Fibroblast of upper back skin (primary cell): Measurements from ENCODE around the gene CTAGE15.
"Not testable (repeated sequence)": the region's sequence is repeated elsewhere in the genome, so short reads cannot be mapped to it uniquely, and the experiment has no call there.

Experiments
- DNase-seq: peaks from one replicate; pipeline ENCODE4 v3.0.0-alpha.2; 2013

CTAGE15 gene

GRCh38 chr7:143571501-143571900 is at the start of gene CTAGE15:
CTAGE15 (plus strand) TSS chr7:143571801; CDS start chr7:143571818, 17 bp downstream.
- DNase-seq: not testable (repeated sequence)

DNA sequence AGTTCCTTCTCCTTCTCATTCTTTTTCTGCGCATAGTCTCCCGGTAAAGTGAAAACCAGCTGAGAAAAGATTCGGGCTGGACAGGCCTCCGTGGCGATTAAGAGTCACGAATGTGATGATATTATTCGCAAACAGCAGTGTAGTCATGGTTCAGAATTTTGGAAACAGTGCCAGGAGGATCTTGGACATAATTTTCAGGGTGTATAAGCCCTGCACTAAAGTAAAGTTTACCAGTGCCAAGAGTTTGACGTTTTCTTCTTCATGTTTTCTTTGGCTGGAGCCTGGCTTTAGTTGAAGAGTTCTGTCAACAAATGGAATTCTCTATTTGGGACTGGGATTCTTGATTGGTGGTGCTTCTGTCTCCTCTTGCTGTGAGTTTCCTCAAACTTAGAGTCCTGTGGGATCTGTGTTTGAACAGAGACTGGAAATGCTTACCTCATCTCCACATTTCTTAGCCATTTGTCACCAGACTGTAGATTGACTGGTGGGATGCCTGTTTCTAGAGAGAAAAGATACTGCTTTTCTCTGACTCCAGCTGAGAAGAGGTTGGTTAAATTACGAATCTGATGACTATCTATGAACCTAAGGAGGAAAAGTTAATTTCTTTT is 49.2 kb upstream of the CTAGE15 start:
- DNase-seq: not testable (repeated sequence)

DNA sequence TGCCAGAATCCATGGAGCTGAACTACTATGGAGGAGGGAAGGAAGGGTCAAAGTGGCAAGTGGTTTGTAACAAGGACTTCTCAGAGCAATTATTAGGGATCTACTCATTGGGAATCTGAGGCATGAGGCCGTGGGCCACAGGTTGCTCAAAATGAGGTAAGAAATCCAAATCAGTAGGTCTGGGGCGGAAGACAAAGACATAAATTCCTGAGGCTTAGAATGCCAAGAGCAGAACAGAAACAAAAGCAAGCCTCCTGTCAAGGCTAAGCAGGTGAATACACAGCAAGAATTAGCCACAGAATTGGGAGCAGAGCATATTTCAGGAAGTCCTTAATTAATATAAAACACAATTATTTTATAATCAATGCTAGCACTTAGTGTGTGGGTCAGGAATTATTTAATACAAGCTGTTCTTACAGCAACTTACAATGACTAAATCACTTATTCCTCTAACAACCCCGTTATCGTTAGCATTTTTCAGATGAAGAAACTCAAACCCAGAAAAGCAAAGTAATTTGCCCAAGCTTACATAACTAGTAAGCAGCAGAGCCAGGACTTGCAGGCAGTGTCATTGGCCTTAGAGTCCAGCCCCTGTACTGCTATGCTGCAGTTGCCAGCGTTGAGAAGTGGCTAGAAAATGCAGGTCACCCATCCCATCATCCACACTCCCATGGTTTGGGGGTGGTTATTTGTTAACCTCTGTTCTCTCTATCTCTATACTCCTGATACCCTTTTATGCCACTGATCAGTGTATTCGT is 40.3 kb upstream of the CTAGE15 start:
- DNase-seq: not testable (repeated sequence)

GRCh38 chr7:143531932-143532331 is 39.7 kb upstream of the CTAGE15 start:
- not testable (repeated sequence) for DNase-seq

GRCh38 chr7:143533213-143533839 is 38.3 kb upstream of the CTAGE15 start:
- not testable (repeated sequence) for DNase-seq

GRCh38 chr7:143536443-143536842 is 35.2 kb upstream of the CTAGE15 start:
- not testable (repeated sequence) for DNase-seq

- DNase-seq: not testable (repeated sequence)
Observed at GRCh38 chr7:143543288-143544038, 28.1 kb upstream of the CTAGE15 start.

DNA sequence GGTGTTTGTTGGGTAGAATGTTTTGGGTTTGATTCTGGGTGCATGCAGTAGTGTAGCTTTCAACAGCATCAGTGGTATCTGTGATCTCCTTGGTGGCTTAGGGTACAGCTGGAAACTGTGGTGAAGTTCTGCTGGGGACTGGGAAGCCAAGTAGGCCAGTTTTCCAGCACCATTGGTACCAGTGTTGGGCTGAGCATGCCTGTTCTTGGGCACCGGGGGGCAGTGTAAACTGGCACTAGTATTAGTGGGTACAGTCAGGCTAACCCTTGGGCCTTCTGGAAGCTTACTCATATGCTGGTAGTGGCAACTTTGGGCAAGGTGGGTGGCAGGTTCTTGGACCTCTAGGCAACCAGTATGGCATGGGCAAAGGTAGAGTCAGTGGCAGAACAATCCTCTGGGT is 15.6 kb upstream of the CTAGE15 start:
- DNase-seq: not testable (repeated sequence)

GRCh38 chr7:143563306-143563705 is 8.3 kb upstream of the CTAGE15 start:
- DNase-seq: not testable (repeated sequence)

DNA sequence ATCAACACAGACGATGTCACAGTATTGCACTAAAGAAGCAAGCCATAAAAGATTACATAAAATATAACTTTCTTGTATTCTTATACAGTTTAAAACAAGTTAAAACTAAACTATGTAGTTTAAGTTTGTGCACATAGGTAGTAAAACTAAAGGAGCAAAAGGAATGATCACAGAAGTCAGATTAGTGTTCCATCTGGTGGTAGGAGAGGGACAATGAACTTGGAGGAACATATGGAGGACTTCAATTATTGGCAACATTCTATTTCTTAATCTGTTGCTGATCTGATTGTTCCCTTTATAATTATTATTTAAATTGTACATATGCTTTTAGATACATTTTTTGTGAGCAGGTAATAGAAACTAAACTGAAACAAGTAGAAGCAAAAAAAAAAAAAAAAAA is 5.6 kb upstream of the CTAGE15 start:
- DNase-seq: not testable (repeated sequence)

GRCh38 chr7:143588183-143588582 is 16.6 kb downstream of the CTAGE15 start:
- DNase-seq: not testable (repeated sequence)

GRCh38 chr7:143589897-143590296 is 18.3 kb downstream of the CTAGE15 start:
- not testable (repeated sequence) for DNase-seq

GRCh38 chr7:143598086-143598485 is 26.5 kb downstream of the CTAGE15 start:
- DNase-seq: not testable (repeated sequence)

- DNase-seq: not testable (repeated sequence)
Observed at GRCh38 chr7:143603549-143603948, 31.9 kb downstream of the CTAGE15 start.

DNA sequence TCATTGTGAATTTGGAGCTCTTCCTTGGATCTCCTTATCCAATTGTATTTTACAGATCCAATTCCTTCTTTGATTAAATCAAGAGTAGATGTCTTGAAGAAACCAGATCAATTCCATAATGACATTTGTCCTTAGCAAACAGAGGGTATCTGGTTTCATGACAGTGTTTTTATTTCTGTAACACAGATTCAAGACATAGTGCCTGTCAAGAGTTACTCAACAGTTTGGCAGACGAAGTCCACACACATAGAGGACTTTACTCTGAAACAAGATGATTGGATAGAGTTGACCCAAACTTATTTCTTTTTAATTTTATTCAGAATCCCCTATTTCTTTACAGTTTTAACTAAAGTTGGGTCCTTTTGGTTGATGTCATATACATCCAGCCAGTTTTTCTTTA is 34.5 kb downstream of the CTAGE15 start:
- DNase-seq: not testable (repeated sequence)

DNA sequence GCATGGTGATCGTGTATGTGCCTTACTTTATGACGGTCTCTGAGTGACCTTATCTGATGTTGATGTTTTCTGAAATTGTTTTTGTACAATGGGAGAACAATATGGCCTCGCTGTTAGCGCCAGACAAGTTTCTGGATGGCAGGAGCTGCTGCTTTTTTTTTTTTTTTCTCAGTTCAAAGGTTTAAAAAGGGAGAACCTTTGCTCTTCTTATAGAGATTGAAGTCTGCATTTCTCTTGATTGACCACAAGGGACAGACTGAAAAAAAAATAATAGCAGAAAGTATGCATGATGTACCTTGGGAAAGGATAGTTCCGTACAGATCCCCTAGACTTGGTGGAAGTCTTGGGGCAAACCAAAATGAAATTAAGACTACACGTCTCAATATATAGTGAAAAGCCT is 43.9 kb downstream of the CTAGE15 start:
- DNase-seq: not testable (repeated sequence)

GRCh38 chr7:143617204-143617603 is 45.6 kb downstream of the CTAGE15 start:
- DNase-seq: not testable (repeated sequence)

DNA sequence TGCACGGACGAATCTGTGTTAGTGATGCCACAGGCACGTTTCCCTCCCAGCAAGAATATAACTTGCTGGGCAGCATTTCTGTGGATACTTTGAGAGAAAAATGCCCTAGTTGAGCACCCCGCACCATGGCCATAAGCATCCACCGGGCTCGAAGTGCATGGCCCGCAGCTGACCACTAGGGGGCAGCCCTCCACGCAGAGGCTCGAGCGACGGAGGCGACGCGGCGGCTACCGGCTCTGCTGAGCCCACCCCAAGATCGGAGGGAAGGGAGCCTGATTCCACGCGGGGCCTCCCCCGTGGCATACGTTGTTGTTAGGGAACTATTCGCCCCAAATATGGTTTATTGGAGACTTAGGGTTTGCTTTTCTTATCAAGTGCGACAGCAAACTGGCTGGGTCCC is 48.5 kb downstream of the CTAGE15 start:
- not testable (repeated sequence) for DNase-seq

GRCh38 chr7:143620646-143621045 is 49.0 kb downstream of the CTAGE15 start, which contains the start of gene TCAF2:
TCAF2 (plus strand) TSS chr7:143620974.
- DNase-seq: not testable (repeated sequence)

DNA sequence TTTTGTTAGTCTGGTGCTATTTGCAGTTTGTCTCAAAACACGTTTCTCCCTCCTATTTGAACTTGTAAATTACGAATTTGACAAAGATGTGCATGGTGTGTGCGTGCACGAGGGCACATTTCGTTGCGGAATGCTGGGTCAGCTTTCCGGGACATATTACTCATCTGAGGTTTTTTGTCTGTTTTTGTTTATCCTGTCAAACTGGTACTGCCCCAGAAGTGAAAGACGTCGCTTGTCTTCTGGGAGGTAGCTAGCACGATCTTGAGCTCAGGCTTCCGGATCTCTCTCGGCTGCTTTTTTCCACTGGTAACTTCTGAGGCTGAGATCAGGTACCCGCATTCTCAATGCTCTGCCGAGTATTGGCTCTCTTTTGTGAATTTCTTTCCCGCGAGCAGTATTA is 49.6 kb downstream of the CTAGE15 start:
- not testable (repeated sequence) for DNase-seq

- not testable (repeated sequence) for DNase-seq
Observed at GRCh38 chr7:143622130-143622529, 50.5 kb downstream of the CTAGE15 start.
